SK-N-SH (cell line): ENCODE measurements around the gene SLC25A25.

Source experiments
- CHD2 ChIP-seq: fragments of 150-350 bp; IDR thresholded peaks from 2 replicates; pipeline ENCODE4 v1.6.1; 2018; ENCODE audit warnings: low read length; ENCODE audit not compliant: partially characterized antibody
- EP300 ChIP-seq, 2 experiments: IDR thresholded peaks; 2 replicates each; pipeline versions ENCODE4 v1.4.0 to v1.6.1; 2012; ENCODE audit warnings: borderline replicate concordance in 1 of 2, low read depth in 1 of 2, low read length in 1 of 2
- FOXJ3 ChIP-seq: sonication (generic); formaldehyde crosslinking; IDR thresholded peaks from 2 replicates; pipeline ENCODE4 v1.5.1; 2020; ENCODE audit warnings: mild to moderate bottlenecking, missing genetic modification reagents
- MXI1 ChIP-seq: IDR thresholded peaks from 2 replicates; pipeline ENCODE4 v1.6.1; 2012; ENCODE audit warnings: mild to moderate bottlenecking, low read depth, low read length, improper control_type of control experiment
- RFX5 ChIP-seq: IDR thresholded peaks from 2 replicates; pipeline ENCODE4 v1.6.1; 2012; ENCODE audit warnings: mild to moderate bottlenecking, improper control_type of control experiment, low read length
- TF ChIP-seq, protein P1 (sequence below): fragments of 200-600 bp; sonication (generic); IDR thresholded peaks from 2 replicates; pipeline ENCODE4 v1.6.1; 2017; ENCODE audit warnings: antibody characterized with exemption, mild to moderate bottlenecking, moderate library complexity
- TF ChIP-seq, protein P2 (sequence below): fragments of 150-350 bp; IDR thresholded peaks from 2 replicates; pipeline ENCODE4 v1.6.1; 2017; ENCODE audit warnings: antibody characterized with exemption, low read length, low read depth, borderline replicate concordance

DNA sequence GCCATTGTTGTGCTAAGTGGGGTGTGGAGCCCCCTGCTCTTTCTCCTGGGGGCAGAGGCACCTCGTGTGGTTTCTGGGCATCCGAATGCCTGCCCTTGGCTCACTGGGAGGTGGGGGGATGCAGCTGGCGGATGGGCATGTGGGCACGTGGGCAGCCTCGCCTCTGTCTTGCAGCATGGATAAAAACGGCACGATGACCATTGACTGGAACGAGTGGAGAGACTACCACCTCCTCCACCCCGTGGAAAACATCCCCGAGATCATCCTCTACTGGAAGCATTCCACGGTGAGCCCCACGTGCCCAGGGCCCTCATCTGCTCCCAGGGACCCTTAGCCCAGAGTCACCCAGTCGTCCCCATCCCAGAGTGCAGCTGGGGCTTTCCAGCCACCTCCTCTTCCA, 34.2 kb downstream of the SLC25A25 start:
- TF ChIP-seq, protein P1, sequence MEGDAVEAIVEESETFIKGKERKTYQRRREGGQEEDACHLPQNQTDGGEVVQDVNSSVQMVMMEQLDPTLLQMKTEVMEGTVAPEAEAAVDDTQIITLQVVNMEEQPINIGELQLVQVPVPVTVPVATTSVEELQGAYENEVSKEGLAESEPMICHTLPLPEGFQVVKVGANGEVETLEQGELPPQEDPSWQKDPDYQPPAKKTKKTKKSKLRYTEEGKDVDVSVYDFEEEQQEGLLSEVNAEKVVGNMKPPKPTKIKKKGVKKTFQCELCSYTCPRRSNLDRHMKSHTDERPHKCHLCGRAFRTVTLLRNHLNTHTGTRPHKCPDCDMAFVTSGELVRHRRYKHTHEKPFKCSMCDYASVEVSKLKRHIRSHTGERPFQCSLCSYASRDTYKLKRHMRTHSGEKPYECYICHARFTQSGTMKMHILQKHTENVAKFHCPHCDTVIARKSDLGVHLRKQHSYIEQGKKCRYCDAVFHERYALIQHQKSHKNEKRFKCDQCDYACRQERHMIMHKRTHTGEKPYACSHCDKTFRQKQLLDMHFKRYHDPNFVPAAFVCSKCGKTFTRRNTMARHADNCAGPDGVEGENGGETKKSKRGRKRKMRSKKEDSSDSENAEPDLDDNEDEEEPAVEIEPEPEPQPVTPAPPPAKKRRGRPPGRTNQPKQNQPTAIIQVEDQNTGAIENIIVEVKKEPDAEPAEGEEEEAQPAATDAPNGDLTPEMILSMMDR = no peak
- TF ChIP-seq FOXJ3 (CRISPR knock-in tag) (no peak), MXI1 (no peak), CHD2 (no peak), EP300 (IDR thresholded peaks at IDR 0.05; ENCODE audit: borderline replicate concordance in 1 of 2, low read depth in 1 of 2, low read length in 1 of 2) (no peak), RFX5 (no peak)
- TF ChIP-seq, protein P2, sequence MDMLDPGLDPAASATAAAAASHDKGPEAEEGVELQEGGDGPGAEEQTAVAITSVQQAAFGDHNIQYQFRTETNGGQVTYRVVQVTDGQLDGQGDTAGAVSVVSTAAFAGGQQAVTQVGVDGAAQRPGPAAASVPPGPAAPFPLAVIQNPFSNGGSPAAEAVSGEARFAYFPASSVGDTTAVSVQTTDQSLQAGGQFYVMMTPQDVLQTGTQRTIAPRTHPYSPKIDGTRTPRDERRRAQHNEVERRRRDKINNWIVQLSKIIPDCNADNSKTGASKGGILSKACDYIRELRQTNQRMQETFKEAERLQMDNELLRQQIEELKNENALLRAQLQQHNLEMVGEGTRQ = no peak
